Testis (tissue), 5 donors: ENCODE measurements around the gene GZF1. TPM values are rescaled to one million over a fixed set of nuclear protein-coding genes. Genes with fewer than 3 reads are reported as not detected.

Experiments
- DNase-seq: peaks from one replicate; pipeline ENCODE4 v3.0.0-alpha.2; 2019
- H3K27ac ChIP-seq, 2 donors: fragments of 200-600 bp; sonication (generic); one replicate each; pipeline ENCODE4 v1.5.1; 2019
- H3K27me3 ChIP-seq: fragments of 200-600 bp; sonication (generic); one replicate; pipeline ENCODE4 v1.5.1; 2019
- H3K36me3 ChIP-seq: fragments of 200-600 bp; sonication (generic); one replicate; pipeline ENCODE4 v1.5.1; 2017; ENCODE audit warnings: low read depth; ENCODE audit errors: missing control alignments
- H3K4me1 ChIP-seq: fragments of 200-600 bp; sonication (generic); one replicate; pipeline ENCODE4 v1.5.1; 2019
- H3K4me3 ChIP-seq, 2 donors: fragments of 200-600 bp; sonication (generic); one replicate each; pipeline ENCODE4 v1.5.1; 2017 to 2019
- H3K9me3 ChIP-seq: fragments of 200-600 bp; sonication (generic); one replicate; pipeline ENCODE4 v1.5.1; 2017
- POLR2A ChIP-seq: fragments of 450-650 bp; IDR thresholded peaks from one replicate; pipeline ENCODE4 v1.6.1; 2017; ENCODE audit warnings: antibody characterized with exemption, mild to moderate bottlenecking, moderate library complexity
- WGBS, 2 donors: methylation state at CpG; one replicate each; pipeline ENCODE4 v1.1.5; 2018; 5-methylcytosine and 5-hydroxymethylcytosine counted together
- intact Hi-C: fragments of 100-400 bp; cut with DNase I; formaldehyde crosslinking; loops from one replicate; pipeline ENCODE4 v1.15.1; 2023; ENCODE audit warnings: low total_unique reads
- long read RNA-seq, 2 donors: transcript quantifications; one replicate each; lab custom pipeline, GENCODE V29; 2026
- polyA plus RNA-seq: library from polyadenylated mRNA; stranded (reverse); fragments of 350-450 nt; fragmentation: Illumina TruSeq; extraction: RNeasy Lipid Tissue Mini Kit (QIAGEN cat#74804); gene quantifications from one replicate; pipeline ENCODE4 v1.2.3, GENCODE V29; 2014; ENCODE audit warnings: low read depth, low replicate concordance; ENCODE audit not compliant: insufficient read depth
- total RNA-seq, 2 donors: library from RNA; depleted of rRNA; stranded (reverse); fragments of >200 nt; gene quantifications; one replicate each; pipeline ENCODE4 v1.2.3, GENCODE V29; 2016
- TF ChIP-seq, protein P1 (sequence below), 3 experiments: fragments of 450-650 bp in 2 of 3; fragments of 200-600 bp in 1 of 3; sonication (generic) in 1 of 3; IDR thresholded peaks; one replicate each; pipeline ENCODE4 v1.5.1; 2016 to 2019; ENCODE audit warnings: antibody characterized with exemption in 3 of 3, mild to moderate bottlenecking in 2 of 3, moderate library complexity in 1 of 3

Gene GZF1
- total RNA-seq (10 to 100 TPM; 46.1 to 47.4 TPM), polyA plus RNA-seq (32.4 TPM)
- long read RNA-seq, donor 1, full-length matches to known transcripts, result 4 of 4 reads
- long read RNA-seq, donor 1, partial matches to known transcripts, result 0 of 4 reads
- long read RNA-seq, donor 1, other reads (novel, unspliced or antisense), result 0 of 4 reads
- long read RNA-seq, donor 2, full-length matches to known transcripts, result 1 of 1 reads
- long read RNA-seq, donor 2, partial matches to known transcripts, result 0 of 1 reads
- long read RNA-seq, donor 2, other reads (novel, unspliced or antisense), result 0 of 1 reads

DNA sequence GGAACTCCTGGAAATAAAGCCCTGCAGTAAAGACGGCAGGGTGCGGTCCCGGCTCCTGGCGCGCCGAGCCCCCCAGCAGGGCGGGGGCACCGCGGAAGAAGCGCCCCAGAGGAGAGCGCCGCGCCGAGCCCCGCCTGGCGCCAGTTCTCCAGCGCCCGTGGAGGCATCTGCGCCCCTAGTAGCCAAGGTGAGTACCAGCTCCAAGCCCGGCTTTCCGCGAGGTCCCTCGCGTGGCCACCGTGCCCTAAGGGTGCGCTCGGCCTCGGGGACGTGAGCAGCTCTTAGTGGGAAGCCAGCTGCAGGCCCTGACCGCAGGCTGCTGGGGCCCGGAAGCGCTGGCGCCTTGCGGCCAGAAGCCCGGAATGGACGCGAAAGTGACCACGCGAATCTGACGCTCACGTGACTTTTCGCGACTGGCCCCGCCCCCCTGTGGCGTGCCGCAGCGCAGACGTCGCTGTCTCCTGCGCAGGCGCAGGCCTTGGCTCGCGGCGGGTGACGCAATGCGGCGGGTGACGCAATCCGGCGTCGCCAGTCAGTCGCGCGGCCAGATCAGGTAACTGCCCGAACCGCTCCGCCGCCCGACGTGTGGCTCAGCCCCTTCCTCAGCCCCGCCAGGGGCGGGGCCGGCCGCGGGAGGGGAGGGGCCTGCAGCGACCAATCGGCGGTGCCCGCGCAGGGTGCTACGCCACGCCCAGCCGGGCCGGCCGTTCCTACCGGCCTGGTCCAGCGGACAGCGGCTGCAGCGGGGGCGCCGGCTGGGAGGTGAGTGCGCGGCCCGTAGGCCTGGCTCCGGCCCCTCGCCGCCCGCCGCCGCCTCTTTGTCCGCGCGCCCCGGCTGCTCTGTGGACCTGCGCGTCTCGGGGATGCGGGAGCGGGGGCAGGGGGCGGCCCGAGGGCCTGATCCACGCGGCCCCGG lies at the start of gene GZF1:
Gene GZF1 (plus strand): TSS at position 707 of the 916 bp plus-strand sequence. CDS start 2,202 bp downstream, outside the sequence.
- intact Hi-C loops, result loop anchor here (5.0 kb wide), 1 partner anchor 61 kb away; the partner anchor contains the start of gene NAPB
- TF ChIP-seq POLR2A, result peak; percentile 82
- TF ChIP-seq, protein P1, sequence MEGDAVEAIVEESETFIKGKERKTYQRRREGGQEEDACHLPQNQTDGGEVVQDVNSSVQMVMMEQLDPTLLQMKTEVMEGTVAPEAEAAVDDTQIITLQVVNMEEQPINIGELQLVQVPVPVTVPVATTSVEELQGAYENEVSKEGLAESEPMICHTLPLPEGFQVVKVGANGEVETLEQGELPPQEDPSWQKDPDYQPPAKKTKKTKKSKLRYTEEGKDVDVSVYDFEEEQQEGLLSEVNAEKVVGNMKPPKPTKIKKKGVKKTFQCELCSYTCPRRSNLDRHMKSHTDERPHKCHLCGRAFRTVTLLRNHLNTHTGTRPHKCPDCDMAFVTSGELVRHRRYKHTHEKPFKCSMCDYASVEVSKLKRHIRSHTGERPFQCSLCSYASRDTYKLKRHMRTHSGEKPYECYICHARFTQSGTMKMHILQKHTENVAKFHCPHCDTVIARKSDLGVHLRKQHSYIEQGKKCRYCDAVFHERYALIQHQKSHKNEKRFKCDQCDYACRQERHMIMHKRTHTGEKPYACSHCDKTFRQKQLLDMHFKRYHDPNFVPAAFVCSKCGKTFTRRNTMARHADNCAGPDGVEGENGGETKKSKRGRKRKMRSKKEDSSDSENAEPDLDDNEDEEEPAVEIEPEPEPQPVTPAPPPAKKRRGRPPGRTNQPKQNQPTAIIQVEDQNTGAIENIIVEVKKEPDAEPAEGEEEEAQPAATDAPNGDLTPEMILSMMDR (IDR thresholded peaks at IDR 0.05), result peak; percentile 6 to 43 (median 36)
- peak within 1 kb of the TSS; percentile 92 to 94 for H3K4me3 ChIP-seq
- peak within 1 kb of the TSS; percentile 90 to 97 for H3K27ac ChIP-seq
- 1% methylated on average over 92 of the region's 114 CpGs; no CpG with 5 or more reads in 1 of the 2 donors for WGBS, 2 donors
- DNase-seq, result peak; percentile 98
- H3K9me3 ChIP-seq, result no peaks in the 10 kb centered on the region
- H3K36me3 ChIP-seq, result no peaks in the 10 kb centered on the region
- no peaks in the 10 kb centered on the region for H3K27me3 ChIP-seq
- peaks cover 62% of the 10 kb centered on the region for H3K4me1 ChIP-seq

DNA sequence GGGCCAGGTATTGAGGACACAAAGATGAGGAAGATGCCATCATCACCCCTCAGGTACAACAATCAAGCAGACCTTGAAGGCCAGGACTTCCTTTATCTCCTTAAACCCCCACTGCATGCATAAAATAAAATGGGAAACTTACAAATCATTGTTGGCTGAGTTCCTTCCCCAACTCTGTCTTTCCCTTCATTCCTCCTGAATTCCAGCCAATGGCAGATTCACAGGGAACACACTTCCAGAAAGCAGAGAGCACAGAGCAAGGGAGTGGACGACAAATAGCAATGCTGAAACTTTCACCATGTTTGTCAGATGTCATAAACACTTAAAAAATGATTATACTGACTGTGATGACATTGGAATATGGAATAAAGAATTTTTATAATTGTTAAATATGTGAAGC lies 48.7 kb upstream of the GZF1 start:
- DNase-seq, result no peak

DNA sequence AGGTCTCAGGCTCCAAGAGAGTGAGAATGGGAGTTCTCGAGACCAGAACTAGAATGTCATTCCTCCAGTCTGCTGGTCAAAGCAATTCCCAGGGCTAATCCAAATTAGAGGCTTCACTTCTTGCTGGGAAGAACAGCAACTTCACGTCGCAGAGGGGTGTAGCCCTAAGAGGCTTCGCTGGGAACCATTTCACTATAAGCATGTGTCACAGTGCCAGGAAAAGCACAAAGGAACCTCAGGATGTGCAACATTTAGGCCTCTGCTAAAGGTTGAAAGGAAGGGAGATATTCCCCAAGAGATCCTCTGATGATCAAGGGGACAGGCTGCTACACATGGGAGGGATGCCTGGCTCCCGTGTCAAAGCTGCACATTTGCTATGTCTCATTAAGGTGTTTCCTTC lies 47.3 kb upstream of the GZF1 start:
- TF ChIP-seq, protein P1 (IDR thresholded peaks at IDR 0.05), result no peak
- no peak for TF ChIP-seq POLR2A
- H3K27me3 ChIP-seq, result no peaks in the 10 kb centered on the region
- intact Hi-C loops, result no loop called here
- H3K27ac ChIP-seq, result peak overlapping the region; percentile 36 to 76
- H3K36me3 ChIP-seq, result no peaks in the 10 kb centered on the region
- H3K9me3 ChIP-seq, result no peaks in the 10 kb centered on the region
- H3K4me3 ChIP-seq, result no peak overlapping the region
- WGBS, 2 donors, result 73 to 77% methylated on average over 4 to 5 of the region's 5 CpGs
- peaks cover 33% of the 10 kb centered on the region for H3K4me1 ChIP-seq
- no peak for DNase-seq

More for the DNA sequence above, 48.7 kb upstream of the GZF1 start:
- Histone ChIP-seq H3K27ac (peak overlapping the region; percentile 36 to 76), H3K4me3 (no peak overlapping the region), H3K9me3 (no peaks in the 10 kb centered on the region), H3K27me3 (no peaks in the 10 kb centered on the region), H3K4me1 (peaks cover 33% of the 10 kb centered on the region), H3K36me3 (no peaks in the 10 kb centered on the region)
- WGBS, 2 donors, result 34 to 54% methylated on average over 1 of the region's 1 CpG
- TF ChIP-seq, protein P1 (IDR thresholded peaks at IDR 0.05), result no peak
- TF ChIP-seq POLR2A, result no peak
- intact Hi-C loops, result no loop called here

GRCh38 chr20:23315099-23315498 lies 46.9 kb upstream of the GZF1 start:
- intact Hi-C loops, result no loop called here
- Histone ChIP-seq H3K36me3 (no peaks in the 10 kb centered on the region), H3K27ac (peak overlapping the region in 1 of 2 donors; percentile 76), H3K9me3 (no peaks in the 10 kb centered on the region), H3K4me3 (no peak overlapping the region), H3K4me1 (peaks cover 33% of the 10 kb centered on the region), H3K27me3 (no peaks in the 10 kb centered on the region)
- TF ChIP-seq, protein P1 (IDR thresholded peaks at IDR 0.05), result no peak
- no peak for TF ChIP-seq POLR2A
- 49 to 66% methylated on average over 9 of the region's 9 CpGs for WGBS, 2 donors
- peak; percentile 73 for DNase-seq
